KOPT-K1 (cell line): Measurements from ENCODE around the gene NHP2.
"Not testable (repeated sequence)": the region's sequence is repeated elsewhere in the genome, so short reads cannot be mapped to it uniquely, and the experiment has no call there.

Source experiments
- H3K27ac ChIP-seq: fragments of 200-600 bp; sonication (generic); 2 replicates; pipeline ENCODE4 v1.5.1; 2016; ENCODE audit warnings: antibody characterized with exemption, mild to moderate bottlenecking, low read depth, low read length; ENCODE audit not compliant: poor library complexity, severe bottlenecking
- H3K36me3 ChIP-seq: fragments of 200-600 bp; sonication (generic); 2 replicates; pipeline ENCODE4 v1.5.1; 2017; ENCODE audit warnings: antibody characterized with exemption, mild to moderate bottlenecking, low read length, moderate library complexity; ENCODE audit not compliant: insufficient read depth
- H3K9me3 ChIP-seq: fragments of 200-600 bp; sonication (generic); 2 replicates; pipeline ENCODE4 v1.5.1; 2017; ENCODE audit warnings: antibody characterized with exemption, low read length, mild to moderate bottlenecking; ENCODE audit not compliant: insufficient read depth, poor library complexity, severe bottlenecking

NHP2 gene

DNA sequence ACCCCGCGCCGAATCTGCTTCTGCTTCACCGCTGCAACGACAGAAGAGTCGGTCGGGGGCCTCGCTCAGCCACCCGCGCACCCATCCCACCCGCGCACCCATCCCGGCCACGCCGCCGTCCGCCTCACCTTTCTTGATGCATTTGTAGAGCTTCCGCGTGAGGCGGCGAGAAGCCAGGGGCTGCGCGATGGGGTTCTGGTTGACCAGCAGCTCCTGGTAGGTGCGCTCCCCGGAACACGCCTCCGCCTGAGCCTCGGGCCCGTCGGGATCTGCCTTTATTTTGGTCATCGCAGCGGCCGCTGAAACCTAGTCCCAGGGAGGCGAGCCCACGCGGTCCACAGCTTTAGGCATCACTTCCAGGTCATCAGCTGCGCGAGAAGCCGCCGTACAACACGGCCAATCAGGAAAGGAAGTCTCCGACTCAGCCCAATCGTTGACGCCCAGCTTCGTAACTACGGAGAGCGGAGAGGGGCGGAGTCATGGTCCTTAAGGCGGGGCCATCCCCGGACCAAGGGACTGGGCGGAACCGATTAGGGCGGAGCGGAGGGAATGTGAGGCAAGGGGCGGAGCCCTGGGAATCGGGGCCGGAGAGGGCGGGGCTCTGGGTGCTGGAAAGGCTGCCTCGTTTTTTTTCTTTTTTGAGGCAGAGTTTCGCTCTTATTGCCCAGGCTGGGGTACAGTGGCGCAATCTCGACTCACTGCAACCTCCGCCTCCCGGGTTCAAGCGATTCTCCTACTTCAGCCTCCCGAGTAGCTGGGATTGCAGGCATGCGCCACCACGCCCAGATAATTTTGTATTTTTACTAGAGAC, at the start of gene NHP2:
Gene NHP2, minus strand, starts transcription at position 356 of the 811 bp plus-strand sequence. Its CDS starts 68 bp downstream, at position 288.
- H3K27ac ChIP-seq, result peak within 1 kb of the TSS; percentile 54

DNA sequence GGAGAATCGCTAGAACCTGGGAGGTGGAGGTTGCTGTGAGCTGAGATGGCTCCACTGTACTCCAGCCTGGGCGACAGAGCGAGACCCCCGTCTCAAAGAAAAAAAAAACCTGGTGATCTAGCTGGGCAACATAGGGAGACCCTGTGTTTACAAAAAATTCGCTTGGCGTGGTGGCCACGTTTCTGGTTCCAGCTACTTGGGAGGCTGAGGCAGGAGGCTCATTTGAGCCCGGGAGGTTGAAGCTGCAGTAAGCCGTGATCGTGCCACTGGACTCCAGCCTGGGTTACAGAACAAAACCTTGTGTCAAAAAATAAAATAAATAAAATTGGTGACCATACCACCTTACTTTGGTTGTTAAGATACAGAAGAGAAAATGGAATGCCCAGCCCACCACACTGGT, 48.9 kb upstream of the NHP2 start:
- no peak overlapping the region for H3K27ac ChIP-seq
- H3K9me3 ChIP-seq, result no peaks in the 10 kb centered on the region
- peaks cover 23% of the 10 kb centered on the region for H3K36me3 ChIP-seq

More for the DNA sequence above, at the start of gene NHP2:
- H3K9me3 ChIP-seq, result no peaks in the 10 kb centered on the region
- H3K36me3 ChIP-seq, result peaks cover 40% of the 10 kb centered on the region

DNA sequence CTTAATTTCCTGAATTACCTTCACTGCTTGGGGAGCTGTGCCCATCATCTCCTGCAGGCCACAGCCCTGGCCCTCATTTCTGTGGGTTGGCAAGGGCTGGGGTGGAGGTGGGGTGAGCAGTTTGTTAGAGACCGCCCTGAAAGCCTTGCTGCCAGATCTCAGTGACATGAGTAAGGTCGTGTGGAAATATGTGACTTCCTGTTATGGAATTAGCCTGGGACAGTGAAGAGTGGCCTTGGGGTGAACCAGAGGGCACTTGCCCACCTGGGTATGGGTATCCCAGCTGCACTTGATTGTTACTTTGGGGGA, 48.2 kb upstream of the NHP2 start:
- Histone ChIP-seq H3K36me3 (peaks cover 16% of the 10 kb centered on the region), H3K27ac (no peak overlapping the region), H3K9me3 (no peaks in the 10 kb centered on the region)

DNA sequence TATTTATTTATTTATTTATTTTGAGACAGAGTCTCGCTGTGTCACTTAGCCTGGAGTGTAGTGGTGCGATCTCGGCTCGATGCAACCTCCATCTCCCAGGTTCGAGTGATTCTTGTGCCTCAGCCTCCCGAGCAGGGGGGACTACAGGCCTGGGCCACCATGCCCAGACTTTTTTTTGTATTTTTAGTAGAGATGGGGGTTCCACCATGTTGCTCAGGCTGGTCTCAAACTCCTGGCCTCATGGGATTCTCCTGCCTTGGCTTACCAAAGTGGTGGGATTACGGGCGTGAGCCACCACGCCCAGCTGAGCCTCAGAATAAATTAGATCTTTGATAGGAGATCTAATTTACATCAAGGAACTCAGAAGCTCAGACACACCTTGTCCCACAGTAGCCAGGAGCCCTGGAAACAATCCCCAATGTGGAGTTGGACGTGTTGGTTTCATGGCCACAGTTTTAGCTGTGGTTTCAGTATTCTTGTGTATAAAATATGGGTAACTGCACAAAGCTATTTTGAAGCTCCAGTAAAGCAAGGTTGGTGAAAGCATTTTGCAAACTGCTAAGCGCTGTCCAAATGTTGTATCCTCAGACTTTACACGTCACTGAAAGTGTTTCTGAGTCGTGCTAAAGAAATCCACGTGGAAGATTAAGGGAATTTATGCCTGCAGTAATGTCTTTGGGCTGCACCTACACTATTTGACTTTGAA, 47.7 kb upstream of the NHP2 start:
- peaks cover 11% of the 10 kb centered on the region for H3K36me3 ChIP-seq
- H3K27ac ChIP-seq, result no peak overlapping the region

DNA sequence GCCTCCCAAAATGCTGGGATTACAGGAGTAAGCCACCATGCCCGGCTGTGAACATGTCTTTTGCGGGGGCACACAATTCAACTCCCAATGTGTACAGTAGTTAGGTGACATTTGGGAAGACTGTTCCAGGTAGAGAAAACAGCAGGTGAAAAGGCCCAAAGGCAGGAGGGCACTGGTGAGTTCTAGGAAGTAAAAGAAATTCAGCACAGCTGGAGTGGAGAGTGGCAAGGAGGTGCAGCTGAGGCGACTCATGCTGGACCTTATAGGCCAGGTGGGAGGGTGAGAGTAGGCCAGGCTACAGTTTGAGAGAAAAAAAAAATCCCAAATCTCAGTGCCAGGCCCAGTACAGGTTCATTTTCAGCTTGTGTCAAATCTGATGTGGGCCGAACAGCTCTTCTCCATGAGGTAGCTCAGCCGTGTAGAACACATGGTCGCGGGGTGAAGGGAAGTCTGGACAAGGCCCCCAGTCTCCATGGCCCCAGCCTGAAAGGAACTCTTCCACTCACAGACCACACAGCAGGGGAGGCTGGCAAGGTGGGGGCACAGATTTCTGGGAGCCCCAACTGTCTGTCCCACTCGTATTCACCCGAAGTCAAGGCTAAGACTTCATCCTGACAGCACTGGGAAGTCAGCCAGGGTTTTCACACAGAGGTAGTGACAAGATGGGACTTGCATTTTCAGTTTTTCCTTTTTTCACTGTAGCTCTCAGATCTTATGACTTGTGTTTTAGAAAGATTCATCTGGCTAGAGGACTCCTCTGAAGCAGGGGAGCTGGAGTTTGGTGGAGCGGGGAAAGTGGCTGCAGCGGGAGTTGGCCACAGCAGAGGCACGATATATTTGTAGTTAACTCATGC, 46.1 kb upstream of the NHP2 start:
- no peaks in the 10 kb centered on the region for H3K36me3 ChIP-seq
- no peaks in the 10 kb centered on the region for H3K9me3 ChIP-seq
- H3K27ac ChIP-seq, result no peak overlapping the region

More for the DNA sequence above, 47.7 kb upstream of the NHP2 start:
- no peaks in the 10 kb centered on the region for H3K9me3 ChIP-seq

DNA sequence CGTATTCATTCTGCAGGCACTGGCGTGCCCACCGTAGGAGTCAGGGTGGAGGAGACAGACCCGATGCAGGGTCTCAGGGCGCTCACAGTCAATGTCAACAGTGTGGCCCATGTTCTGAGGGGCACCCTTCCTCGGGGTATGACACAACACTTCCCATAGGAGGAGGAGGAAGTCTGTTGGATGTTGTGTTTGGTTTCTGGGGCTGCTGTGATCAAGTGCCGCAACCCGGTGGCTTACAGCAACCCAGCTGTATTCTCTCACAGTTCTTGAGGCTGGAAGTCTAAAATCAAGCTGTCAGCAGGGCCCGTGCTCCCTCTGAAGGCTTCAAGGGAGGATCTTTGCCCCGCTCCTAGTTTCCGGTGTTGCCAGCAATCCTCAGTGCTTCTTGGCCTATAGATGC, 45.0 kb upstream of the NHP2 start:
- no peak overlapping the region for H3K27ac ChIP-seq
- H3K36me3 ChIP-seq, result no peaks in the 10 kb centered on the region
- H3K9me3 ChIP-seq, result no peaks in the 10 kb centered on the region

DNA sequence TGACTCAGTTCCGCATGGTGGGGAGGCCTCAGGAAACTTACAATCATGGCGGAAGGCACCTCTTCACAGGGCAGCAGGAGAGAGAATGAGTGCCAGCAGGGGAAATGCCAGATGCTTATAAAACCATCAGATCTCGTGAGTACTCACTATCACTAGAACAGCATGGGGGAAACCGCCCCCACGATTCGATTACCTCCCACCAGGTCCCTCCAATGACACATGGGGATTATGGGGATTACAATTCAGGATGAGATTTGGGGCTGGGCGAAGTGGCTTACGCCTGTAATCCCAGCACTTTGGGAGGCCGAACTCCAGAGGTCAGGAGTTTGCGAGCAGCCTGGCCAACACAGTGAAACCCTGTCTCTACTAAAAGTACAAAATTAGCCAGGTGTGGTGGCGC, 44.5 kb upstream of the NHP2 start:
- H3K36me3 ChIP-seq, H3K27ac ChIP-seq, H3K9me3 ChIP-seq: not testable (repeated sequence)

DNA sequence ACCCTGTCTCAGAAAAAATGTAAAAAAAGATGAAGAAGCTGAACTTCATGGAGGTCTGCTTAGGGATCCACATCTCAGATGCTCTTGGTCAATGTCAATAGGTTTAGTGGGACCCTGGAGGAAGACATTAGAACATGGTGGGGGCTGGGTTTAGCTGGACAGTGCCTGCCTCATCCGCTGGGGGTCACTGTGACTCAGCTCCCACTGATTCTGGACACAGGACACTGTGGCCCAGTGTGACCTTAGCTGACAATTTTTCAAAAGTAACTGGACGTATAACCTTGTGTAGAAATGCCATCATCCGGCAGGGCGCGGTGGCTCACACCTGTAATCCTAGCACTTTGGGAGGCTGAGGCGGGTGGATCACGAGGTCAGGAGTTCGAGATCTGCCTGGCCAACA, 43.3 kb upstream of the NHP2 start:
- H3K9me3 ChIP-seq, result no peaks in the 10 kb centered on the region
- H3K27ac ChIP-seq, result no peak overlapping the region
- no peaks in the 10 kb centered on the region for H3K36me3 ChIP-seq

GRCh38 chr5:178196281-178196812, 42.7 kb upstream of the NHP2 start:
- H3K9me3 ChIP-seq, result no peaks in the 10 kb centered on the region
- H3K36me3 ChIP-seq, result no peaks in the 10 kb centered on the region
- H3K27ac ChIP-seq, result no peak overlapping the region

DNA sequence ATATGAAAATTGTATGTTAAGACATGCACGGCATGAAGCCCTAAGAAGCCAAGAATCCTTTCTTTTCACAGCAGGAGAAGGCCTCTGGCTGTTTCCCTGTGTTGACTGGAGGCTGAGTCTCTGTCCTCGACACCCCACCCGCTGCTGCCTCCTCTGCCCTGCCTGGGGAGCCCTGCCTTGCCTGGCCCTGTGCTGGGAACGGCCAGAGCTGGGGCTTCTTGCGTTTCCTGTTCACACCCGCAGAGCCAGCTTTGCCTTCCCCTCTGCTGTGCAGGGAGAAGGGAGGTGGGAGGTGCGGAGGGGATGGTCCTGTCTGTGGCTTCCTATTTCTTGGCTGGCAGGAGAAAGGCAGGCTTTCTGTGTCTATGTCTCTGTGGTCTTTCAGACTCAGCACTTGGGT, 40.3 kb upstream of the NHP2 start:
- Histone ChIP-seq H3K27ac (peak overlapping the region; percentile 63), H3K9me3 (no peaks in the 10 kb centered on the region), H3K36me3 (no peaks in the 10 kb centered on the region)

DNA sequence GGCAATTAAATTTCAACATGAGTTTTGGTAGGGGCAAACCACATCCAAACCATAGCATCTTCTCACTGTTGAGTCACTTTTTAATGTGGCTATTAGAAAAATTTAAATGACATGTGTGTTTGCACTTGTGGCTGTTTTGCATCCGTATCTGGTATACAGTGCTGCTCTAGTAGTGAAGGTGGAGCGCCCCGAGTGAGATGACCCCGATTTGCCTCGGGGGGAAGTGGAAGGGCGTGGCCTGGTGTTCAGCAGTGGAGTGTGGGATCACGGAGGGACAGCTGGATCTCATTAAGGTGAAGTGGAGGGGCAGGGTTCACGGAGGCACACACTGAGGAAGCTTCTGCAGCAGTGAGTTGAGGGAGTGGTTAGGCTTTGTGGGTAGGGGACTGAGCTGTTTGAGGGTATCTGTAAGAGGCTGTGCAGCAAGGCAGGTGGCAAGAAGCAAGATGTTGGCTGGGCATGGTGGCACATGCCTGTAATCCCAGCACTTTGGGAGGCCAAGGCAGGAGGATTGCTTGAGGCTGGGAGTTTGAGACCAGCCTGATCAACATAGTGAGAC, 39.6 kb upstream of the NHP2 start:
- Histone ChIP-seq H3K27ac (peak overlapping the region; percentile 63), H3K36me3 (no peaks in the 10 kb centered on the region), H3K9me3 (no peaks in the 10 kb centered on the region)

DNA sequence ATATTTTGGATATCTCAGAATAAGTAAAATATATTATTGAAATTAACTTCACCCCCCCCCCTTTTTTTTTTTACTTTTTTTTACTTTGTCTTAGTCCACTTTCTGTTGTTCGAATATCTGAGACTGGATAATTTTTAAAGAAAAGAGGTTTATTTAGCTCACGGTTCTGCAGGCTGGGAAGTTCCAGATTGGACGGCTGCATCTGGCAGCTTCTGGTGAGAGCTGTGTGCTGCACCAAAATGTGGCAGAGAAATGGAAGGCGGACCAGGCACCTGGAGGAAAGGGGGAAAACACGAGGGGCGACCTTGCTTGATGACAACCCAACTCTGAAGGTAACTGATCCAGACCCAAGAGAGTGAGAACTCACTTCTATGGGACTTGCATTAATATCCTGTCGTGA, 39.1 kb upstream of the NHP2 start:
- H3K9me3 ChIP-seq, result no peaks in the 10 kb centered on the region
- H3K36me3 ChIP-seq, result no peaks in the 10 kb centered on the region
- peak overlapping the region; percentile 63 for H3K27ac ChIP-seq

DNA sequence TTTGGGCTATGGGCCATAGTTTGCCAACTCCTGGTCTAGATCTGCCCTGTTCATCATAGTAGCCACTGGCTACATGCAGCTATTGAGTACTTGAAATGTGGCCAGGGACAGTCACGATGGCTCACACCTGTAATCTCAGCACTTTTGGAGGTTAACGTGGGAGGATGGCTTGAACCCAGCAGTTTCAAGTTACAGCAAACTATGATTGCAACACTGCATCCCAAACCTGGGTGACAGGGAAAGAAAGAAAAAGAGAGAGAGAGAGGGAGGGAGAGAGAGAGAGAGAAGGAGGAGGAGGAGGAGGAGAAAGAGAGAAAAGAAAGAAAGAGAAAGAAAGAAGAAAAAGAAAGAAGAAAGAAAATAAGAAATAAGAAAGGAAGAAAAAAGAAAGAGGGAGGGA, 38.6 kb upstream of the NHP2 start:
- no peak overlapping the region for H3K27ac ChIP-seq
- H3K9me3 ChIP-seq, result no peaks in the 10 kb centered on the region
- H3K36me3 ChIP-seq, result no peaks in the 10 kb centered on the region

GRCh38 chr5:178191661-178192060, 38.0 kb upstream of the NHP2 start:
- no peaks in the 10 kb centered on the region for H3K36me3 ChIP-seq
- no peak overlapping the region for H3K27ac ChIP-seq
- no peaks in the 10 kb centered on the region for H3K9me3 ChIP-seq

DNA sequence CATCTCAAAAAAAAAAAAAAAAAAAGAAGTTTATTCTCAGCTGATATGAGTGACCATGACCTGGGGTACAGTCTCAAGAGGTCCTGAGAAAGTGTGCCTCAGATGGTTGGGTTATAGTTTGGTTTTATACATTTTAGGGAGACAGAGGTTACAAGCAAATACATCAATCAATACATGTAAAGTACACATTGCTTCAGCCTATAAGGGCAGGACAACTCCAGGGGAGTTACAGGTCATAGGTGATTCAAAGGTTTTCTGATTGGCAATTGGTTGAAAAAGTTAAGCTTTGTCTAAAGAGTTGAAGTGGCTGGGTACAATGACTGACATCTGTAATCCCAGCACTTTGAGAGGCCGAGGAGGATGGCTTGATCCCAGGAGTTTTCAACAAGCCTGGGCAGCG, 35.7 kb upstream of the NHP2 start:
- no peaks in the 10 kb centered on the region for H3K9me3 ChIP-seq
- H3K36me3 ChIP-seq, result no peaks in the 10 kb centered on the region
- no peak overlapping the region for H3K27ac ChIP-seq
